Breast epithelium (tissue), 4 donors: Measurements from ENCODE around the gene CADPS2. TPM values are rescaled to one million over a fixed set of nuclear protein-coding genes. Genes with fewer than 3 reads are reported as not detected.

Experiments
- DNase-seq, 2 donors: peaks; one replicate each; pipeline ENCODE4 v3.0.0-alpha.2; 2019; ENCODE audit warnings: low spot score in 2 of 2
- H3K27ac ChIP-seq, 2 donors: fragments of 200-600 bp; sonication (generic) in 1 of 2; one replicate each; pipeline ENCODE4 v1.5.1; 2016 to 2019; ENCODE audit warnings: mild to moderate bottlenecking in 1 of 2
- H3K27me3 ChIP-seq, 2 donors: fragments of 200-600 bp; sonication (generic) in 1 of 2; one replicate each; pipeline versions ENCODE4 v1.5.1 to v1.6.0; 2017 to 2019; ENCODE audit warnings: control low read depth in 1 of 2, mild to moderate bottlenecking in 1 of 2
- H3K36me3 ChIP-seq: fragments of 200-600 bp; one replicate; pipeline ENCODE4 v1.5.1; 2019
- H3K4me1 ChIP-seq, 2 donors: fragments of 200-600 bp; sonication (generic); one replicate each; pipeline ENCODE4 v1.5.1; 2016 to 2019; ENCODE audit warnings: control low read depth in 1 of 2
- H3K4me3 ChIP-seq, 3 donors: fragments of 200-600 bp; sonication (generic); 1 replicate in 2 of 3; 2 replicates in 1 of 3; pipeline ENCODE4 v1.5.1; 2016 to 2019; ENCODE audit warnings: mild to moderate bottlenecking in 3 of 3, moderate library complexity in 2 of 3
- H3K9me3 ChIP-seq, 2 donors: fragments of 200-600 bp; sonication (generic) in 1 of 2; one replicate each; pipeline ENCODE4 v1.5.1; 2016 to 2019; ENCODE audit warnings: control low read depth in 1 of 2
- POLR2A ChIP-seq: fragments of 450-650 bp; IDR thresholded peaks from one replicate; pipeline ENCODE4 v1.6.1; 2016; ENCODE audit warnings: antibody characterized with exemption, mild to moderate bottlenecking, moderate library complexity
- POLR2AphosphoS5 ChIP-seq, 3 donors: sonication (generic); formaldehyde crosslinking; IDR thresholded peaks; one replicate each; pipeline ENCODE4 v1.6.1; 2017; ENCODE audit warnings: antibody characterized with exemption in 3 of 3
- intact Hi-C: fragments of 100-400 bp; cut with DNase I; formaldehyde crosslinking; loops from one replicate; pipeline ENCODE4 v1.15.1; 2023; ENCODE audit warnings: low total_unique reads
- total RNA-seq, 3 donors: library from RNA; depleted of rRNA; stranded (reverse); fragments of >200 nt; gene quantifications; one replicate each; pipeline ENCODE4 v1.1.0, GENCODE V29; 2016
- TF ChIP-seq, protein P1 (sequence below), 3 donors: fragments of 450-650 bp; IDR thresholded peaks; one replicate each; pipeline ENCODE4 v1.5.1; 2016 to 2017; ENCODE audit warnings: antibody characterized with exemption in 3 of 3, mild to moderate bottlenecking in 3 of 3, moderate library complexity in 3 of 3

CADPS2 gene
- total RNA-seq, 3 donors from 2014 or later: 12.3 to 67.5 (median 66.5) TPM

DNA sequence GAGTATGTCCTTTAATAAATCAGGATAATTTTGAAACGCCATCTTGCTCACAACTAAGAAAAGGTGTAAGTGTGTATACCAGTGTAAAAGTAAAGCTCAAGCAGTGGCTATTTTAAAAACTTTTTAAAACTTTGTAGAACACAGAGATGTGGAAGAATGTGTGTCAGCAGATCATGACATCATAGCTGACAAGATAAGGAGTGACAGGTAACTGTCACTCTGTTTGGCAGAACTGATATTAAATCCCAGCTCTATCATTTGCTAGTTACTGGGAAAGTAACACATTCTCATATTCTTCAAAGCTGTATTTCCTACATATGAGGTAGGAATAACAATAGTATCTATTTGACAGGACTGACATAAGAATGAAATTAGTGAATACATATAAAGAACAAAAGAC is 119.7 kb downstream of the CADPS2 start:
- Histone ChIP-seq H3K36me3 (no peaks in the 10 kb centered on the region), H3K4me3 (no peak overlapping the region), H3K4me1 (no peaks in the 10 kb centered on the region), H3K9me3 (no peaks in the 10 kb centered on the region), H3K27ac (no peak overlapping the region), H3K27me3 (no peaks in the 10 kb centered on the region)
- TF ChIP-seq, protein P1, sequence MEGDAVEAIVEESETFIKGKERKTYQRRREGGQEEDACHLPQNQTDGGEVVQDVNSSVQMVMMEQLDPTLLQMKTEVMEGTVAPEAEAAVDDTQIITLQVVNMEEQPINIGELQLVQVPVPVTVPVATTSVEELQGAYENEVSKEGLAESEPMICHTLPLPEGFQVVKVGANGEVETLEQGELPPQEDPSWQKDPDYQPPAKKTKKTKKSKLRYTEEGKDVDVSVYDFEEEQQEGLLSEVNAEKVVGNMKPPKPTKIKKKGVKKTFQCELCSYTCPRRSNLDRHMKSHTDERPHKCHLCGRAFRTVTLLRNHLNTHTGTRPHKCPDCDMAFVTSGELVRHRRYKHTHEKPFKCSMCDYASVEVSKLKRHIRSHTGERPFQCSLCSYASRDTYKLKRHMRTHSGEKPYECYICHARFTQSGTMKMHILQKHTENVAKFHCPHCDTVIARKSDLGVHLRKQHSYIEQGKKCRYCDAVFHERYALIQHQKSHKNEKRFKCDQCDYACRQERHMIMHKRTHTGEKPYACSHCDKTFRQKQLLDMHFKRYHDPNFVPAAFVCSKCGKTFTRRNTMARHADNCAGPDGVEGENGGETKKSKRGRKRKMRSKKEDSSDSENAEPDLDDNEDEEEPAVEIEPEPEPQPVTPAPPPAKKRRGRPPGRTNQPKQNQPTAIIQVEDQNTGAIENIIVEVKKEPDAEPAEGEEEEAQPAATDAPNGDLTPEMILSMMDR (IDR thresholded peaks at IDR 0.05): no peak
- intact Hi-C loops: no loop called here
- no peak for DNase-seq

DNA sequence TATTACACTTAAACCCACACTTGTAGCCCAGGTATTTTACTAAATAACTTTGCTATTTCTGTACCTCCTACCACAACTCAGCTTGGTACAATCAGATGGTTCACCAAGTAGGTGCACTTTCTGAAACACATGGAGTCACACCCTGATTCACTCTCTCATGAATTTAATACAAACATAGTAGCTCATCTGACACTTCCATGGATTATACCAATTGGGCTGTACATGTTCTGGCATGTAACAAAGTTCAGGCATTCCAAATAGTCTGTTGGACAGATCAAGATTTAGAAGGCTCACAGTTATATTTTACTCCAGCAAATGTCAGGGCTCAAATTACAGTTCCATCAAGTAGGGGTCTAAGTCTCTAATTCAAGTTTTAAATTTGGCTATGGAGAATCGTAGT is 121.4 kb downstream of the CADPS2 start:
- H3K9me3 ChIP-seq: no peaks in the 10 kb centered on the region
- H3K4me3 ChIP-seq: no peak overlapping the region
- no peak for DNase-seq
- H3K4me1 ChIP-seq: no peaks in the 10 kb centered on the region
- no peaks in the 10 kb centered on the region for H3K27me3 ChIP-seq
- no peaks in the 10 kb centered on the region for H3K36me3 ChIP-seq
- intact Hi-C loops: no loop called here
- no peak for TF ChIP-seq POLR2A
- no peak overlapping the region for H3K27ac ChIP-seq

DNA sequence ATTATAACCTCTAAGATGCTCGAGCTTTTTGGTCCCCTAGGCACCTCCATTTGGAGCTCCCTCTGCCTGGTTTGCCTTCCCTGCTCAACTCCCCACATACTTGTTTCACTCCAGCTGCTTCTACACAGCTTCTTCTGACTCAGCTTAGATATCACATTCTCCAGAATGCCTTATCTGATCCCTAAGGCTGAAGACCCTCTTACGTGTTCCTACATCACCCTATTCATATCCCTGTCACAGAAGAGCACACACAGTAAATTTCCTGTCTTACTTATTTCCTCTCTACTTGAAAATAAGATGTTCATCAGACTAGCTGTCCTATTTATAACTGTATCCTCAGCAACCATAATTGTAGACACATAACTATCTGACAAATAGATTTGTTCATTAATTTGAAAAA is 122.2 kb downstream of the CADPS2 start:
- no peak for DNase-seq
- H3K9me3 ChIP-seq: no peaks in the 10 kb centered on the region
- H3K27ac ChIP-seq: no peak overlapping the region
- no peaks in the 10 kb centered on the region for H3K4me1 ChIP-seq
- H3K27me3 ChIP-seq: no peaks in the 10 kb centered on the region
- no peak for TF ChIP-seq POLR2AphosphoS5 (IDR thresholded peaks at IDR 0.05)
- TF ChIP-seq, protein P1 (IDR thresholded peaks at IDR 0.05): no peak
- TF ChIP-seq POLR2A: no peak
- intact Hi-C loops: no loop called here
- H3K36me3 ChIP-seq: no peaks in the 10 kb centered on the region
- H3K4me3 ChIP-seq: no peak overlapping the region

- no peak overlapping the region for H3K27ac ChIP-seq
- intact Hi-C loops: no loop called here
Observed at GRCh38 chr7:122762071-122762470, 124.2 kb downstream of the CADPS2 start.

DNA sequence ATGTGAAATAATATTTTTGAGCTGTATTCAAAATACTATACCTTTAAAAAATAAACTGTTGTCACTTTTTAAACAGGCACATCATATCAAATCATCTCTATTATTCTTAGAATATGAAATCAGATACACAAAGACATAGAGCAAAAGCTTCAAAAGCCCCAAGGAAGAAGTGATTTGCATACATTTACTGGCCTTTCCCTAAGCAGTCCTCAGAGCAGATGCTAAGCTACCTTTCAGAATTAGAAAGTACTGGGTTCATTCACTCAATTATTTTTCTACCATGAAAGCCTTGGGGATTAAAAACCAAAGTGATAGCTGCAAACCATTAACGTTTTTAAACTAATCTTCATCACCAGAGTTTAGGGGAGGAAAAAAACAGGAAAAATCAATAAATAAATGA is 127.8 kb downstream of the CADPS2 start:
- Histone ChIP-seq H3K27me3 (no peaks in the 10 kb centered on the region), H3K4me1 (no peaks in the 10 kb centered on the region), H3K27ac (no peak overlapping the region), H3K36me3 (no peaks in the 10 kb centered on the region), H3K4me3 (no peak overlapping the region), H3K9me3 (no peaks in the 10 kb centered on the region)
- no peak for DNase-seq
- TF ChIP-seq, protein P1 (IDR thresholded peaks at IDR 0.05): no peak
- no peak for TF ChIP-seq POLR2AphosphoS5 (IDR thresholded peaks at IDR 0.05)
- no peak for TF ChIP-seq POLR2A
- intact Hi-C loops: no loop called here

More at GRCh38 chr7:122762071-122762470, 124.2 kb downstream of the CADPS2 start:
- H3K27me3 ChIP-seq: no peaks in the 10 kb centered on the region
- DNase-seq: no peak
- no peaks in the 10 kb centered on the region for H3K36me3 ChIP-seq
- TF ChIP-seq, protein P1 (IDR thresholded peaks at IDR 0.05): no peak
- TF ChIP-seq POLR2AphosphoS5 (IDR thresholded peaks at IDR 0.05) (no peak), POLR2A (no peak)
- H3K4me3 ChIP-seq: no peak overlapping the region
- H3K4me1 ChIP-seq: no peaks in the 10 kb centered on the region
- no peaks in the 10 kb centered on the region for H3K9me3 ChIP-seq

GRCh38 chr7:122756860-122757259 is 129.4 kb downstream of the CADPS2 start:
- no peak for DNase-seq

More at GRCh38 chr7:122756860-122757259, 129.4 kb downstream of the CADPS2 start:
- H3K27me3 ChIP-seq: no peaks in the 10 kb centered on the region
- TF ChIP-seq POLR2AphosphoS5 (IDR thresholded peaks at IDR 0.05) (no peak), POLR2A (no peak)
- TF ChIP-seq, protein P1 (IDR thresholded peaks at IDR 0.05): no peak
- H3K4me1 ChIP-seq: no peaks in the 10 kb centered on the region
- H3K4me3 ChIP-seq: no peak overlapping the region
- H3K9me3 ChIP-seq: no peaks in the 10 kb centered on the region
- H3K27ac ChIP-seq: no peak overlapping the region
- intact Hi-C loops: no loop called here
- no peaks in the 10 kb centered on the region for H3K36me3 ChIP-seq
